ENCODE data around the gene DDX20.

GRCh38 chr1:111805251-111805650, 49.5 kb downstream of the DDX20 start:
- TF ChIP-seq, protein P1, sequence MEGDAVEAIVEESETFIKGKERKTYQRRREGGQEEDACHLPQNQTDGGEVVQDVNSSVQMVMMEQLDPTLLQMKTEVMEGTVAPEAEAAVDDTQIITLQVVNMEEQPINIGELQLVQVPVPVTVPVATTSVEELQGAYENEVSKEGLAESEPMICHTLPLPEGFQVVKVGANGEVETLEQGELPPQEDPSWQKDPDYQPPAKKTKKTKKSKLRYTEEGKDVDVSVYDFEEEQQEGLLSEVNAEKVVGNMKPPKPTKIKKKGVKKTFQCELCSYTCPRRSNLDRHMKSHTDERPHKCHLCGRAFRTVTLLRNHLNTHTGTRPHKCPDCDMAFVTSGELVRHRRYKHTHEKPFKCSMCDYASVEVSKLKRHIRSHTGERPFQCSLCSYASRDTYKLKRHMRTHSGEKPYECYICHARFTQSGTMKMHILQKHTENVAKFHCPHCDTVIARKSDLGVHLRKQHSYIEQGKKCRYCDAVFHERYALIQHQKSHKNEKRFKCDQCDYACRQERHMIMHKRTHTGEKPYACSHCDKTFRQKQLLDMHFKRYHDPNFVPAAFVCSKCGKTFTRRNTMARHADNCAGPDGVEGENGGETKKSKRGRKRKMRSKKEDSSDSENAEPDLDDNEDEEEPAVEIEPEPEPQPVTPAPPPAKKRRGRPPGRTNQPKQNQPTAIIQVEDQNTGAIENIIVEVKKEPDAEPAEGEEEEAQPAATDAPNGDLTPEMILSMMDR (IDR thresholded peaks at IDR 0.05), result no peak
- TF ChIP-seq POLR2A (IDR thresholded peaks at IDR 0.05), result no peak

All from thyroid gland (tissue), 4 donors.